HG03342 (cell line): ENCODE data around the gene CFTR.
A peak's percentile ranks its signal among the peaks of the same experiment; 100 is the strongest.
"Not testable (repeated sequence)": the region's sequence is repeated elsewhere in the genome, so short reads cannot be mapped to it uniquely, and the experiment has no call there.

Source experiments
- ATAC-seq: cut with Tn5 transposase; IDR thresholded peaks from one replicate; pipeline ENCODE4 v1.9.1; 2021; ENCODE audit warnings: mild to moderate bottlenecking, moderate library complexity; ENCODE audit not compliant: unreplicated experiment

Gene CFTR

GRCh38 chr7:117479225-117480054 is at the start of gene CFTR:
TSS of gene CFTR (plus strand) at chr7:117480025. CDS start at chr7:117480095, 70 bp downstream.
- no peak for ATAC-seq

GRCh38 chr7:117435475-117436043 is 44.3 kb upstream of the CFTR start:
- peak; percentile 96 for ATAC-seq

- no peak for ATAC-seq
Observed at GRCh38 chr7:117444646-117445045, 35.2 kb upstream of the CFTR start.

GRCh38 chr7:117445206-117445605 is 34.6 kb upstream of the CFTR start:
- ATAC-seq, result no peak

GRCh38 chr7:117446220-117446815 is 33.5 kb upstream of the CFTR start:
- ATAC-seq, result no peak

GRCh38 chr7:117448655-117449054 is 31.2 kb upstream of the CFTR start:
- no peak for ATAC-seq

- ATAC-seq, result no peak
Observed at GRCh38 chr7:117458977-117459583, 20.7 kb upstream of the CFTR start.

- no peak for ATAC-seq
Observed at GRCh38 chr7:117459735-117460134, 20.1 kb upstream of the CFTR start.

- ATAC-seq, result not testable (repeated sequence)
Observed at GRCh38 chr7:117460815-117461214, 19.0 kb upstream of the CFTR start.

- ATAC-seq, result no peak
Observed at GRCh38 chr7:117468174-117468573, 11.7 kb upstream of the CFTR start.

GRCh38 chr7:117470777-117471176 is 9.0 kb upstream of the CFTR start:
- ATAC-seq, result no peak

- no peak for ATAC-seq
Observed at GRCh38 chr7:117472335-117472734, 7.5 kb upstream of the CFTR start.

GRCh38 chr7:117476557-117477215 is 3.1 kb upstream of the CFTR start:
- no peak for ATAC-seq

- ATAC-seq, result no peak
Observed at GRCh38 chr7:117478836-117479224, 995 bp upstream of the CFTR start.

GRCh38 chr7:117480055-117480362 is 184 bp downstream of the CFTR start:
- no peak for ATAC-seq

- no peak for ATAC-seq
Observed at GRCh38 chr7:117480978-117481377, 1.2 kb downstream of the CFTR start.

- ATAC-seq, result no peak
Observed at GRCh38 chr7:117485118-117485620, 5.3 kb downstream of the CFTR start.

- no peak for ATAC-seq
Observed at GRCh38 chr7:117489016-117489415, 9.2 kb downstream of the CFTR start.

GRCh38 chr7:117489430-117489829 is 9.6 kb downstream of the CFTR start:
- no peak for ATAC-seq

GRCh38 chr7:117489911-117490310 is 10.1 kb downstream of the CFTR start:
- ATAC-seq, result no peak

GRCh38 chr7:117492649-117493048 is 12.8 kb downstream of the CFTR start:
- ATAC-seq, result no peak
